CD4-positive, alpha-beta memory T cell (primary cell): ENCODE results near the gene TUBA3E. TPM values are rescaled to one million over a fixed set of nuclear protein-coding genes. Genes with fewer than 3 reads are reported as not detected.
"Not testable (repeated sequence)": the region's sequence is repeated elsewhere in the genome, so short reads cannot be mapped to it uniquely, and the experiment has no call there.

ENCODE experiments used
- CTCF ChIA-PET: fragments of 350-600 bp; sonication (Branson Sonifier 250); formaldehyde crosslinking; loops from one replicate; lab custom pipeline; 2021; ENCODE audit warnings: inconsistent platforms; ENCODE audit not compliant: partially characterized antibody; lab: Charles Lee
- POLR2A ChIA-PET: fragments of 350-600 bp; sonication (Branson Sonifier 250); formaldehyde crosslinking; loops from one replicate; lab custom pipeline; 2021; ENCODE audit not compliant: partially characterized antibody; lab: Charles Lee
- DNase-seq, 5 donors: peaks; one replicate each; pipeline versions ENCODE4 v3.0.0 to v3.0.0-alpha.2; 2020 to 2022; ENCODE audit warnings: mixed read lengths in 1 of 5
- H3K27ac ChIP-seq: one replicate; pipeline ENCODE4 v1.7.0; 2013; ENCODE audit warnings: low read depth, low read length
- H3K27me3 ChIP-seq: 2 replicates; pipeline ENCODE4 v1.7.0; 2013; ENCODE audit warnings: mild to moderate bottlenecking, low read length, moderate library complexity; ENCODE audit not compliant: insufficient read depth
- H3K36me3 ChIP-seq: 2 replicates; pipeline ENCODE4 v1.7.0; 2013; ENCODE audit warnings: mild to moderate bottlenecking, low read length, moderate library complexity; ENCODE audit not compliant: insufficient read depth
- H3K4me1 ChIP-seq: 2 replicates; pipeline ENCODE4 v1.7.0; 2013; ENCODE audit warnings: mild to moderate bottlenecking, low read length, moderate library complexity; ENCODE audit not compliant: insufficient read depth
- H3K4me3 ChIP-seq, 2 donors: one replicate each; pipeline ENCODE4 v1.7.0; 2013; ENCODE audit warnings: low read length in 2 of 2, mild to moderate bottlenecking in 1 of 2
- H3K9me3 ChIP-seq, 2 donors: one replicate each; pipeline ENCODE4 v1.7.0; 2013; ENCODE audit warnings: low read length in 2 of 2, control low read depth in 1 of 2; ENCODE audit not compliant: control insufficient read depth in 1 of 2
- H3K27ac Mint-ChIP-seq, 7 donors: one replicate each; pipeline ENCODE4 v1.8.0; 2020 to 2021; ENCODE audit warnings: mixed read lengths in 7 of 7, mild to moderate bottlenecking in 6 of 7, inconsistent platforms in 3 of 7, moderate library complexity in 3 of 7
- H3K27me3 Mint-ChIP-seq, 2 donors: one replicate each; pipeline ENCODE4 v1.8.0; 2020 to 2021; ENCODE audit warnings: mixed read lengths in 2 of 2
- H3K36me3 Mint-ChIP-seq, 2 donors: one replicate each; pipeline ENCODE4 v1.8.0; 2020 to 2021; ENCODE audit warnings: mixed read lengths in 2 of 2, inconsistent platforms in 1 of 2, mild to moderate bottlenecking in 1 of 2
- H3K4me1 Mint-ChIP-seq, 4 donors: one replicate each; pipeline ENCODE4 v1.8.0; 2020 to 2021; ENCODE audit warnings: mixed read lengths in 4 of 4, mild to moderate bottlenecking in 1 of 4
- H3K4me3 Mint-ChIP-seq, 8 donors: one replicate each; pipeline ENCODE4 v1.8.0; 2020 to 2021; ENCODE audit warnings: mixed read lengths in 8 of 8, mild to moderate bottlenecking in 7 of 8, moderate library complexity in 6 of 8, inconsistent platforms in 3 of 8
- H3K9me3 Mint-ChIP-seq, 8 donors: one replicate each; pipeline ENCODE4 v1.8.0; 2020 to 2021; ENCODE audit warnings: mixed read lengths in 8 of 8, mild to moderate bottlenecking in 5 of 8, inconsistent platforms in 3 of 8, moderate library complexity in 1 of 8
- intact Hi-C: fragments of 100-400 bp; cut with micrococcal nuclease; formaldehyde crosslinking; loops from one replicate; pipeline ENCODE4 v1.15.1; 2023
- polyA plus RNA-seq, 2 donors: library from polyadenylated mRNA; unstranded; fragments of 300-500 nt; fragmentation: Illumina TruSeq; gene quantifications; one replicate each; pipeline ENCODE4 v1.2.3, GENCODE V29; 2021
- total RNA-seq, 2 experiments: library from RNA; stranded (reverse); gene quantifications; one replicate each; pipeline ENCODE4 v1.2.3, GENCODE V29; 2021

Gene TUBA3E
- total and polyA plus RNA-seq, 4 experiments from 2014 or later, result not detected

GRCh38 chr2:130152136-130152815, 46.0 kb downstream of the TUBA3E start:
- H3K4me3 ChIP-seq, H3K27ac Mint-ChIP-seq, H3K9me3 ChIP-seq, H3K27me3 Mint-ChIP-seq, H3K4me1 Mint-ChIP-seq, POLR2A ChIA-PET, H3K4me3 Mint-ChIP-seq, DNase-seq, H3K4me1 ChIP-seq, H3K27ac ChIP-seq, H3K36me3 ChIP-seq, intact Hi-C loops, H3K9me3 Mint-ChIP-seq, H3K27me3 ChIP-seq: not testable (repeated sequence)
- CTCF ChIA-PET, result interaction anchor here (1.0 kb wide), 1 partner anchor 180 kb away, joined by 3 read pairs; no protein-coding TSS in a partner anchor
- H3K36me3 Mint-ChIP-seq, result peaks cover 8 to 19% of the 10 kb centered on the region in 2 donors

DNA sequence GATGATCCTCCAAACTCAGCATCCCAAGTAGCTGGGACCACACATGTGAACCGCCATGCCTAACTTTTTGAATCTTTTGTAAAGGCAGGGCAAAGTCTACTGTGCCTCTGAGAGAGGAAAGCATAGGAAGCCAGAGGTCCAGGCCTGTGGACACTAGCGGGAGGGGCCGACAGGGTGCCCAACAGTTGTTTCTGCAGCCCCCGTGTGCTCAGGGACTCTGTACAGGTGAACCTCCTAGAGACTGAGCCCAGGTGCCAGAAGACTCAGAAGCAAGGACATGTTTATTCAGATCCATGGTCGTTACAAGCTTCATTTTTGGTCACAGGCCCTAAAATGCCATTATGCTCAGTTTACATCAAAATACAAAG, 47.1 kb downstream of the TUBA3E start:
- POLR2A ChIA-PET, intact Hi-C loops, H3K4me3 Mint-ChIP-seq, H3K9me3 ChIP-seq, H3K4me1 Mint-ChIP-seq, CTCF ChIA-PET, H3K27ac ChIP-seq, DNase-seq, H3K4me3 ChIP-seq, H3K9me3 Mint-ChIP-seq, H3K27me3 ChIP-seq, H3K27me3 Mint-ChIP-seq, H3K4me1 ChIP-seq, H3K36me3 ChIP-seq: not testable (repeated sequence)
- Mint-ChIP-seq H3K36me3 (peaks cover 8 to 14% of the 10 kb centered on the region in 2 donors), H3K27ac (peak overlapping the region in 1 of 7 donors; percentile 12)

- Mint-ChIP-seq H3K27me3 (no peaks in the 10 kb centered on the region), H3K4me1 (no peaks in the 10 kb centered on the region), H3K27ac (peak overlapping the region in 1 of 7 donors; percentile 66), H3K9me3 (no peaks in the 10 kb centered on the region), H3K36me3 (peaks cover 8 to 13% of the 10 kb centered on the region in 2 donors), H3K4me3 (no peak overlapping the region)
- Histone ChIP-seq H3K27me3 (no peaks in the 10 kb centered on the region), H3K27ac (no peak overlapping the region), H3K4me1 (no peaks in the 10 kb centered on the region), H3K9me3 (no peaks in the 10 kb centered on the region), H3K36me3 (no peaks in the 10 kb centered on the region), H3K4me3 (no peak overlapping the region)
- DNase-seq, result no peak
- intact Hi-C loops, result no loop called here
- CTCF ChIA-PET, result no interaction called here
- POLR2A ChIA-PET, result no interaction called here
These were observed 47.8 kb downstream of the TUBA3E start for GRCh38 chr2:130150181-130151144.

DNA sequence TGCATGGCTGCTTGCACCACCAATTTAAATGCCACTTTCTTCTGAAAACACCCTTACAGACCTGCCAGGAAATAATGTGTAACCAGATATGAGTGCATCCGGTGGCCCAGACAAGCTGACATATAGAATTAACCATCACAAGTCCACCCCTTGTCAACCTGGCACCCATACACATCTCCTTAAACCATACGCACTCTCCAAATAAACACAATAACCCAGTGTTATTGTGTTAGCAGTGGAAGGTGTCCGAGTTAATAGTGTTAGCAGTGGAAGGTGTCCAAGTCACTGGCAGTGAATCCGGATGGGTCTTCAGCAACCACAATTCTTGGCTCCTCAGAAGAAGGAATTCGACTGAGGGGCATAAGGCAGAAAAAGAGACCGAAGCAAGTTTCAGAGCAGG, 49.7 kb downstream of the TUBA3E start:
- H3K27me3 ChIP-seq, H3K27me3 Mint-ChIP-seq, H3K9me3 Mint-ChIP-seq, H3K36me3 ChIP-seq, H3K4me3 ChIP-seq, POLR2A ChIA-PET, H3K36me3 Mint-ChIP-seq, H3K4me1 ChIP-seq, H3K4me3 Mint-ChIP-seq, DNase-seq, H3K27ac Mint-ChIP-seq, CTCF ChIA-PET, H3K9me3 ChIP-seq, H3K4me1 Mint-ChIP-seq, H3K27ac ChIP-seq: not testable (repeated sequence)
- intact Hi-C loops, result loop anchor here (10.0 kb wide), 1 partner anchor 196 kb away; the partner anchor contains the start of gene IMP4

DNA sequence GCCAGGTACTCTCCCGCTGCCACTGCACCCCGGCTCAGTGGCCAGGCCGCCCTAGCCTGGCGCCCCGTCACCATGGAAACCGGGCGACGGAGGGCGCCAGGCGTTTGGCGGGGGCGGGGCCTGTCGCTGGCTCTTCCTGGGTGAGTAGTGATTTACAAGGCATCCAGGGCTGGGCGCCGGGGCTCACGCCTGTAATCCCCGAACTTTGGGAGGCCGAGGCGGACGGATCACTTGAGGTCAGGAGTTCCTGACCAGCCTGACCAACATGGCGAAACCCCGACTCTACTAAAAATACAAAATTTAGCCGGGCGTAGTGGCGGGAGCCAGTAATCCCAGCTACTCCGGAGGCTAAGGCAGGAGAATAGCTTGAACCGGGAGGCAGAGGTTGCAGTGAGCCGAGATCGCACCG, 53.2 kb downstream of the TUBA3E start, which contains the start of gene CCDC74B:
Gene CCDC74B (minus strand): TSS at position 107 of the 409 bp plus-strand sequence. CDS start 116 bp downstream, outside the sequence.
- H3K4me1 ChIP-seq, H3K9me3 Mint-ChIP-seq, H3K9me3 ChIP-seq, H3K36me3 ChIP-seq, H3K27me3 ChIP-seq, POLR2A ChIA-PET, H3K27ac ChIP-seq, H3K27me3 Mint-ChIP-seq, H3K36me3 Mint-ChIP-seq, H3K4me3 ChIP-seq, CTCF ChIA-PET: not testable (repeated sequence)
- Mint-ChIP-seq H3K4me3 (peak within 1 kb of the TSS; percentile 78 to 88 (median 82)), H3K4me1 (peaks cover 0 to 11% (median 3%) of the 10 kb centered on the region in 4 donors), H3K27ac (peak within 1 kb of the TSS in 5 of 7 donors; percentile 22 to 72 (median 25))
- DNase-seq, result peak; percentile 40 to 61 (median 58)
- intact Hi-C loops, result loop anchor here (2.0 to 10.0 kb wide), 2 partner anchors 36 to 200 kb away; partner anchors contain the start of genes IMP4 and SMPD4

DNA sequence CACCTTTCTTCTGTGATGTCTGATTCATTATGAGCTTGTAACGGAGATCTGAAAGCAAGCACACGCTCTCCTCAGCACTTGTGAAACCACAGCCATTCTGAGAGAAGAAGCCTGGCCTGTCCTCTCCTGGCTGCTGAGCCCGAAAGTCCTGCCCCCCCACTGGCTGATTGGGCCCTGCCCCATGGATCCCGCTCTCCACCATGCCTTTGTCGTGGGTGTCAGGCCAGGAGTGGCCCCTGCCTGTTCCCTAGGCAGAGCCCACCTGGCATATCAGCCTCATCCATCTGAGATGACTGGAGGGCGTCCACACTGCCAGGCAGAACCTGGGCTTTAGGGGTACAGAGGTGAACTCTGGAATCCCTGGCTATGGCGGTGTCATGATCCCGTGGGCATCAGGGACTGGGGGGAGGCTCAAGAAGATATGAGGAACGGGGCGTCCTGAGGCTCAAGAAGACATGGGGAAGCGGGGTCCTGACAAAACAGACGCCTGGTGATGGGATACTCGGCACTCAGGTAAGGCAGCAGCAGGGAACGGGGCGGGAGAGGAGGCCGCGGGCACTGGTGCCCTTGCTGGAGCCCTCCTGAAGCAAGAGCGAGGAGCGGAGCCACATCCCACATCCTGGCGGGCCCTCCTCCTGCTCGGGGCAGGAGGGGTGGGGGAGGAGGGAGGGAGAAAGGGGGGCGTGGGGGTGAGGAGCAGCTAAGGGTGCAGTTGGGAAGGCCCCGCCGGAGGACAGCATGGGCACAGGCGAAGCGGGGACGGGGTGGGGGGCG, 54.8 kb downstream of the TUBA3E start:
- POLR2A ChIA-PET, result not testable (repeated sequence)

More for the DNA sequence above, 54.8 kb downstream of the TUBA3E start:
- H3K9me3 ChIP-seq, H3K27me3 Mint-ChIP-seq, H3K4me1 ChIP-seq, H3K9me3 Mint-ChIP-seq, H3K4me3 ChIP-seq, CTCF ChIA-PET, DNase-seq, H3K36me3 ChIP-seq, H3K36me3 Mint-ChIP-seq, H3K27ac ChIP-seq, H3K27ac Mint-ChIP-seq, H3K27me3 ChIP-seq: not testable (repeated sequence)
- intact Hi-C loops, result loop anchor here (2.0 to 10.0 kb wide), 2 partner anchors 37 to 201 kb away; partner anchors contain the start of genes IMP4 and SMPD4
- H3K4me3 Mint-ChIP-seq, result peak overlapping the region; percentile 38 to 88 (median 80)
- peaks cover 0 to 11% (median 3%) of the 10 kb centered on the region in 4 donors for H3K4me1 Mint-ChIP-seq
